ENCODE measurements around the gene MDK.

Gene MDK

DNA sequence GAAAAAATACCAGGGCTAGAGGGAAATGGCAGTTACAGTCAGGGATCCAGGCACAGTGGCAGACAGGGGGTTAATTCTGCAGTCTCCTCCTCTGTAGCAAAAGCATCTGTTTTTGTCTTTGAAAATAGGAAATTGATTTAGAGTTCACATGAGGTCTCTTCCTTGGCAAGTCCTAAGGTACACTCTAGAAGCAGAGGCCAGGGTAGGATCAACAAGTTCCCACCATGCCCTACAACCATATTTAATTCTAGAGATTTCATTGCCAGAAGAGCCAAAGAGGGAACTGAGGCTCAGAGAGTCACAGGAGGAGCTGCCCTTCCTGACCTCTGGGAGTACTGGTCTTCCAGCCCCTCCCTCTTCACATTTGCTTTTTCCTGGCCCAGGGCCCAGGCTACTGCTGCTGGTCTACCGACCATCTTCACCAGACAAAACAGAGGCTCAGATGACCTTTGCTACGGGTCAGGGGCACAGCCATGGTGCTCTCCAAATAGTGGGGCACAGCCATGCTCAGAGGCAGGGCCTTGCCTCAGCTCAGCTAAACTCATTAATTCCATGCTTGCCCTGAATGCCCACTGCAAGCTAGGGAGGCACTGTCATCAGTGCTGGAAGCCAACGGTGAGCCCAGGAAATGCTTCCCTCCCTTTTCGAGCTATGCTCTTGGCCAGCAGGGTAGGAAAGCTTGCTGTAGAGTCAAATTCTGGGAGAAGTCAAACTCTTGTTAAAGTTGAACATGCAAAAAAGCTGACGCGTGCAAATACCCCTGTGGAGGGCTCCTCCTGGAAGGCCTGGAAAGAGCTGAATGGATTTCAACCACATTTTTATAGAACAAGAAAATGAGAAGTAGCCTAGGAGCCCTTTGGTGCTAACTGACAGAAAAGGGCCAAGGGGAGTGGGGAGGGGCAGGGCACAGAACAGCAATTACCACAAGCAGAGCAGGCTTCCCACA lies 21.8 kb downstream of the MDK start:
- no peak for DNase-seq (ENCODE audit: low read depth in 2 of 2)

DNA sequence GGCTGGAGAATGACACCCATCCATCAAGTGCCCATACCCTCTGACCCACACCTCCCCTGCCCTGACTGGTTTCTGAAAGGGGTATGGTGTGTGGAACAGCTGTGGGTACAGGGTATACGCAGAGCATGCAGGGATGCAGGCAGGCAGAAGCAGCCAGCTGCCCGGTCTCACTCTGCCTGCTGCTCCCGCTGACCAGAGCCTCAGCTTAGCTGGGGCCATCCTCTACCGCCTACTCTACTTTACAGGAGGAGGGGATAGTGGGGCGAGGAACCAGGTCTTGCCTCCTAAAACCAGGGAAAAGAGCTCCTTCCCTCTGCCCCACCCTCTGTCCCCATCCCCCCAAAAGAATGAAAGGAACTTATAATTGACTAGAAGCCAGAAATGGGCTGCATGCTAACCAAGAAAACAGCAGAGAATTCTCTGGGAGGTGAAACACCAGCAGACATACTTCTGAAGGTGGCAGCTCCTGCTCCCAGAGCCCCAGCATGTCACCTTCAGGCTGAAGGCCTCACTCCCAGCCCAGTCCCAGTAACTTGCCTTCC lies 23.1 kb downstream of the MDK start:
- DNase-seq (ENCODE audit: low read depth in 2 of 2): no peak

DNA sequence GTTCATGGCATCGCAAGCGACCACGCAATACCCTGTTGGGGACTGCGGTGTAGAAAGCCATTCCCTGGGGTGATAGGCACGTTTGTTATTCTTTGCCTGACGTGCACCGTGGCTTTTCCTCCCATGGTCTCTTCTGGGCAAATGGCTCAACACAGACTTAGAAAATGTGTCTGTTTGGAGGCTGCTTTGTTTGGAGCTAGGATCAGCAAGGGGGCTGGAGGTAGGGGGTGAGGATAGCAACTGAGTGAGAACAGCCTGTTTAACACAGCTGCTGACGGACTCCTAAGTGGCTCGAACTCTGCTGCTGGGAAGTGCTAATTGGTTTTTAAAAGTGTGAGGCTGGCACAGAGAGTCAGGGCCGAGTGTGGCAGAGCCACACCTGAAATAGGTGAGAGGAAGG lies 26.2 kb downstream of the MDK start:
- DNase-seq (ENCODE audit: low read depth in 2 of 2): no peak

DNA sequence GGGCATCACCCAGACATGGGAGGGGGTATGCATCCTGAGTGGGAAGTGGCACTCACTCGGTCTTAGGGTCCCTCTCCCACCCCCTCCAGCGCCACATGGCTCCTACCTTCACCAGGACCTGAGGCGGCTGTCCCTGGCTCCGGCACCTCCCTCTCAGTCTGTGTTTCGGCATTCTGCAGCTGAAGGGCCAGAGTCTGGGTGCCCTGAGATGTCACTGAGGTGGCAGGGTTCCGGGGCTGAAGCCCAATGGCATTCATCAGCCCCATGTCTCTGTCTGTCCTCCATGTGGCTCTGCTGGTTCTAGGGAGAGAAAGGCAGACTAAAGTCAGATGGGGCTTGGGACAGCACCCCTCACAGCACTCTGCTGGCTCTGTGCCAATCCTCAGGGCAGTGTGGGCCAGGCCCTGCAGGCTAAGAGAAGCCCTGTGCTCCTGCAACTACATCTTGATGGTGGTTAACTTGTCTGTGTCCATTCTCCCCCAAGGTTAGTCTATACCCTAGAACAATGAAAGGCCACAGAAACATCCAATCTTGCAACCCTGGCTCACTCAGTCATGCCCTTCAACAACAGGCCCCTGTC lies 27.0 kb downstream of the MDK start:
- DNase-seq (ENCODE audit: low read depth in 2 of 2): no peak

DNA sequence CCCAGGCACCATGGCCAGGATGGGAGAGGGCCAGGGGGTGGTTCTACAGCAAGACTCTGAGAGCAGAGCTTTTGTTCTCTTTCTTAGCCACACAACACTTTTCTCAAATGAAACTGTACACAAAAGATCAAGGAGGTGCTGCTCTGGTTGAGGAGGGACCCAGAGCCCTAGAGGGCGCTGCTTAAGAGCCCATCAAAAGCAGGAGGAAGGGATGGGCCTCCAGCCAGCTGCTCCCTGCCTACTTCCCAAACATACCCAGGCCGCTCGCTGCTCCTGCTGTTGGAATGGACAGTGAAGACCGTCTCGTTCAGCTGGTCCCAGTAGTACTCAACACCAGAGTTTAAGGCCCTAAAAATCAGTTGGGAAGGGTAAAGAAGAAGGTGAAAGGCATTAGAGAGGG lies 28.6 kb downstream of the MDK start:
- no peak for DNase-seq (ENCODE audit: low read depth in 2 of 2)

DNA sequence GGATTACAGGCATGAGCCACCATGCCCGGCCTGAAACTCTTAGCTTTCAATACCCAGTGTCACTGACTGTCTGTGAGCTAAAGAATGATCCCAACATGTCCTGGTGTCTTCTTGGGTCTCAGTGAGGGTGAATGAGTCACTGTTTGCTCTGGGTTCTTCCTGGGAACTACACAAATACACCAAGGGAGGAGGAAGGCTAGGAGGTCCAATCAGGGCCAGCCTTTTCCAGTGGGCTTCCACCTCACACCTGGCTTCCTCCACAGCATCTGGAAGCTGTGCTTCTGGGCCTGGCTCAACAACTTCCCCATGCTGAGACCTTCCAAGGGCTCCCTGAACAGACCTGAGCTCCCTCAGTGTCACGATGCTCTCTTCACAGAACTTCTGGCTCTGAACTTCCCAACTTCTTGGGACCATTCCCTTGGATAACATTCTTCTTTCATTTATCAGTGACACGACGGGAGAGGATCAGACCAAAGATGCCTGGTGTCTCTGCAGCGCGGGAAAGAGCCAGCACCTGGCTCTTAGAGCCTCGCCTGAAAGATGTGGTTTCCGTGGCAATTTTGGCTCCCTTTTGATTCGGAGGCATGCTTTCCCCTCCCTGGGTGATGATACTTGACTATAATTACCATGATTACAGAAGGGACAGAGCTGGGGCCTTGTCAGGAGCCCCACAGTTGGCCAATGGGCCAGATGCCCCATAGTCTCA lies 32.4 kb downstream of the MDK start:
- DNase-seq (ENCODE audit: low read depth in 2 of 2): no peak

DNA sequence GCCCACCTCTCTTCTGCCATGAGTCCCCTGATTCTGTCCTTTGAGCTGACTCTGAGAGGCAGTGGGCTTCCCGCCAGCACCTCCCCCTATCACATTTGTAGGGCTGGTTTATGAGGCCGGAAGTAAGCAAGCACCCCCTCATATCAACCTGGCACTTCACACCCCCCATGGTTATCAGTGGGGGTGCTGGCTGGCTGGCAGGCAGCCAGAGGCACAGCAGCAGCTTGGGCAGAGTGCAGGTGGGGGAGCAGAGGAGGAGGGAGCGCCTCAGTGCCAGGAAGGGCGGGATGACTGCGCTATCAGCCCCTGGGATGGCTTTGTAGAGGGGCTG lies 33.0 kb downstream of the MDK start:
- DNase-seq (ENCODE audit: low read depth in 2 of 2): no peak

DNA sequence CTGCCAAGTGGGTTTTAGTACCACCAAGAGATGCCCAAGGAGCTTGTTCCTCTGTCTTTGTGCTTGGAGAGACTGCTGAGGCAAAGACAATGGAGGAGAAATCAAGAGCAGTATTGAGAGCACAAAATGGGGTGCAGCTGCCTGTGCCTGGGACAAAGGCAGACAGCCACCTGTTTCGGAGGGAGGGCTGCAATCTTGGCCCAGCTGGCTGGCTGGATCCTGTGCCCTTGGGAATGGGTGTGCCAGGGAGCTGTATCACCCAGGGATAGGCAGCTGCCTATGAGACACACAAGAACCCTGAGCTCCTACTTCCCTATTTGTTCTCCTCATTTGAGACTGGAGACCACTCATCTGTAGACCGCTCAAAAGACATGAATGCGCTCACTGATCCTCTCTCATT lies 33.4 kb downstream of the MDK start:
- DNase-seq (ENCODE audit: low read depth in 2 of 2): no peak

DNA sequence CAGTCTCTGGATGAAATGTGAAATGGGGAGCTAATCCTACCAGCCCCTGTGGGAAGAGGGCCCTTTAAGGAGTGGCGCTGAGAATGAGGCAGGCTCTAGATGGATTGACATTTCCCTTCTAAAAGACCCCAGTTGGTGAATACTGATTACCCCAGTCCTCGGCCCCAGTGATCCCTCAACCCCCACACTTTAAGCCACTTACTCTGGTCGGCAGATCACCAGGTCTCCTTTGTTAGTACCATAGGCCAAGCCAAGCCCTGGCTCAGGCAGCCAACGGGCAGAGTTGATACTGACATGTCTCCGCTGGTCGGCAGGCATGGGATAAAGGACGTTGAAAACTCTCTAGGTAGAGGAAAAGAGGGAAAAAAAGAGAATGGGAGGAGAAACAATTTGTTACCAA lies 36.2 kb downstream of the MDK start:
- DNase-seq (ENCODE audit: low read depth in 2 of 2): no peak

DNA sequence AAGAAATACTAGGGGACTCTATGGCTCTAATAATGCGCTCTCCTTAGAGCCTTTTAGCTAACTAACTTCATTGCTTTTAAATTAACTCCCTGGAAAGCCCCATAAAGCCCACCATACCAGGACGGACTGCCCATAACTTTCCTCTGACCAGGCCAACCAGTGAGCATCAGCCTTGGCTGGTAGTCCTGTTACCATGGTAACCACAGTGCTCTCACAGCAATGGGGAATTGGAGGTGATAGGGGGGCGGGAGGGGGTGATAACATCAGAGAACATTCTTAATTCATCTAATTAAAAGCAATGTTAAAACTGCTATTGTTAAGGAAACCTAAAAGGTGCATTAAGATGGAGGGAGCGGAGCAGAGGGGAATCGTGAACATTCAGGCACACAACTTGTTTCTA lies 37.3 kb downstream of the MDK start:
- no peak for DNase-seq (ENCODE audit: low read depth in 2 of 2)

DNA sequence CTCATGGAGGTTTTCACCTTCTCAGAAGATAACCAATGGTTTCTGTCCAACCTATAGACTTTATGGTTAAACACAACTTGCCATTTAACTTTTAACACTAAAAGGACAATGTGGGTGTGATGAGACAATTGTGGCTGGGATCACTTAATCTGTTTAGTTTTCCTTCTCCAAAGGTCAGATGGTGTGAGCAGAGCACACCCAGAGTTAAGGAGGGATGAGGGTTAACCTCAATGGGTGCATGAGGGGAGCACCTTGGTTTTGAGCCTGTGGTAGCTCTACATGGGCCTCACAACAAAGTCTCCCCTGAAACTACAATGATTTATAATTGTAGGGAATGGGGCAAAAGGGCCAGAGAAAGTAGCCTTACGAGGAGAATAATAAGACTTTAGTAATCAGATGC lies 39.0 kb downstream of the MDK start:
- no peak for DNase-seq (ENCODE audit: low read depth in 2 of 2)

DNA sequence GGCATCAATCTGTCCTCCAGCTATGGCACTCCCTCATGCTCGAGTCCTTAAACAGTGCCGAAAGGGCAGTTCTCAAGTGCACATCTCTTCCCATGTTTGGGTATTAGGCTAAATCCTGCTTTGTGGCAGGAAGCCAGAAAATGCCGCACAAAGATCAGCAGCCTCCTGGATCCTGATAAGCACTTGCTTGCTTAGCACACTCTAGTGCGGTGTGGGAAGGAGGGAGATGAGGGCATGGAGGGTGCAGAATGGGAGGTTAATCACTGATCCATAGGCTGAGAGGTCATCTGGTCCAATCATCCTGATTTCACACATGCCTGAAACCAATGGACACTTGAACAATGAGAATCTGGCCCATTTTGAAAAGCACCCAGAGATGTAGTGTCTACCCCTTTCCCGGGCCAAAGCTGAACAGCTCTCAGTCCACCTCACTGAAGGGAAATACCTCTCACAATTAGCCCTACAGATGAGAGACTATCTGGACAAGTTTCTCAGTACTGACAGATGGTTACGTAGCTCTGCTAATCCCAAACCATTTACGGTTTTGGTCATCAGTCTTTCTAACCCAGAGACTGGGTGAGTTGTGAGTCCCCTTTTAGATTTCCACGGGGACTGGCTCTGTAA lies 39.9 kb downstream of the MDK start:
- no peak for DNase-seq (ENCODE audit: low read depth in 2 of 2)

DNA sequence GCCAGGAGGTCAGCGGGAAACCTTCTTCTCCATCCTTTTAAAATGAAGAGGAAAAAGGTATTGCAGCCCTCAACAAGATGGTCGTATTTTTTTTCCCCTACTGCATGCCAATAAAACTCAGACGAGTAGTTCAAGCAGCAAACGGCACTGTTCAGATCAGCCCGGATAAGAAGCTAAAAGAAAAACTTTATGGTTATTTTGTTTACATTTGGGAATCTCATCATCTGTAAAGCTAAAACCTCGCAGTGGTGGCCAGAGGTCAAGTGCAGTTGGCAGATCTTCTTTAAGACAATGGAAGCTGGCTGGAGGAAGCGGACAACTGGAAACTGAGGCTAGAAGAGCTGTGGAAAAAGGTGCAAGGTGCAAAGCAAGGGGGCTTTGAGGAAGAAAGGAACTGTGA lies 41.1 kb downstream of the MDK start:
- DNase-seq (ENCODE audit: low read depth in 2 of 2): no peak

DNA sequence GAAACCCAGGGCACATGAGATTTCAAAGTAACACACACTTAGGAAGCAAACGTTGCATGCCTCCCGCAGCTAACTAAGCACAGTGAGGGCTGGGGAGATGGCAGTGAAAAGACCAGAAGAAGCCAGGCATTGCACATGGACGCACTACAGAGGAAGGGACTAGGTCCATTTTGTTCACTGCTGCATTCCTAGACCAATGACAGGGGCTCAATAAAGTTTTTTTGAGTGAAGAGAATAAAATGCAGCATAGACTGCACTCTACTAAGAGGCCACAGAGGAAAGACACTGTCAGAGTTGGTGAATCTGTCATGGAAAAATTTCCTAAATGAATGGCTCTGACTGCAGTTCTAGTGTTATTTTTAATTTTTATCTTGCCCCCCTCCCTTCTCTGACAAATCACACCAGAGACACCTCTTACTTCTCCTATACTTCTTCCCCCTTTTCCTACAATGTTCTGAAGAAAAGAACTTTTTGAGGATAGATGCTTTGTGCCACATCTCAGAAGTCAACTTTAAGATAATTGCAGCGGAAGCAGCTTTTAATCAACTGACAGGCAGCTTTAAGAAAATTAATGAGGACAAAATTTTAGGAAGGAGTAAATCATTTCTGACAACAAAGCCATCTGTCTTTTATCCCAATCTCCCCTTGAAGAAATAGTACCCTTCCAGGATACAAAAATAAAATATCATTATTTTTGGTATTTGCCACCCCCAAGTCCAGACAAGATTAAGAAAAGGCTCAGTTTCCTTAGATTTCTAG lies 44.9 kb downstream of the MDK start:
- DNase-seq (ENCODE audit: low read depth in 2 of 2): no peak

DNA sequence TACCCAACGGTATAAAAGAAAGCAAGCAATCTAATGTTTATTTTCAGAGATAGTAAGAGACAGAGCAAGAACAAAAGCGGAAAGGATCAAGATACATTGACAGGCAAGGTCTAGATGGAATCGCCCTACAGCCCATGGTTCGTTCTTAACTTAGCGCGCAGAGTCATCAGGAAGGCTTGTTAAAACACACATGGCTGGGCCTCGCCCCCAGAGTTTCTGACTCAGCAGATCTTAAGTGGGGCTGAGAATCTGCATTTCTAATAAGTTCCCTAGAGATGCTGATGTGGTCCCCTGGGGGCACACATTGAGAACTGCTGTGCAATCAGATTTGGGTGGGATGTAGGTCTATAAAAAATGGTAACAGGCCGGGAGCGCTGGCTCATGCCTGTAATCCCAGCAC lies 45.9 kb downstream of the MDK start:
- no peak for DNase-seq (ENCODE audit: low read depth in 2 of 2)

DNA sequence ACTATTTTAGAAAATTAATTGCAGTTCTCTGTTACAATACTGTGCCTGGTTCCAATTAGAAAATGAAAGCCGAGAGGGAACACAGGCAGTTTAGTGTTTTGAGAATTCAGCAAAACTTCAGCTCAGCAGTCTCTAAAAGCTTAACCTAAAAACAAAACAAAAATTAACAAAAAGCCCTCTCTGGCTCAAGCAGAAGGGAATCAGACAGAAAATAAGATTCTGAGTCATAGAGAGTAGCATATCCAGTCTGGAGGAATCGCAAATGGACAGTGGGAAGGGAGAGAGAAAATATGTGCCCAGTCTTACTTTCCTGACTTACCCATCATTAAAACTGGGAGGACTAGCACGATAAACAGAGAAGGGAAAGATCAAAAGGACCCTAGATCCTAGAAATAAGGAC lies 48.2 kb downstream of the MDK start:
- DNase-seq (ENCODE audit: low read depth in 2 of 2): no peak

DNA sequence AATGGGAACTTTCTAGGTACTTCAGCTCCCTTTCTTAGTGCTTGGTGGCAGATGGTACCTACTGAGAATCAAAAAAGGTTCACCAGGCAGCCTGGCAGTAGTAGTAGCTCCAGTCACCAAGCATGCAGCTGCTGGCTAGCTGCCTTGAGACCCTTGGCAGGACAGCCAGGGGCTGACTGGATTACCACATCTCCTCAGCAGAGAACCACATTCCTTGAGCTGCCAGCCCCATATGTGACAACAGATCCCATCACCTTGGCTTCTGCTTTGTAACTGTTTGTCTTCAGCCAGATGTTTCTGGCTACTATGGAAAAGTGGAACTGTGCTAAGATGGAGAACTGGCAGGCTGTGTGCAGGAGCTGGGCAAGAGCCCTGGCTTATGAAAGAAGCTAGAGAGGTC lies 49.7 kb downstream of the MDK start:
- DNase-seq (ENCODE audit: low read depth in 2 of 2): no peak
